Naive B cell (primary cell): ENCODE data around the gene ITGA5. TPM values are rescaled to one million over a fixed set of nuclear protein-coding genes. Genes with fewer than 3 reads are reported as not detected.

Source experiments
- ATAC-seq, 2 donors: fragments of 150-1000 bp; cut with Tn5 transposase; 2 replicates each; pipeline ENCODE4 v1.10.0; 2021; ENCODE audit warnings: low read depth in 2 of 2, mild to moderate bottlenecking in 2 of 2, moderate library complexity in 2 of 2
- DNase-seq: peaks from one replicate; pipeline ENCODE4 v3.0.0; 2022
- H3K27ac Mint-ChIP-seq, 6 donors: one replicate each; pipeline ENCODE4 v1.8.0; 2020 to 2022; ENCODE audit warnings: mild to moderate bottlenecking in 6 of 6, mixed read lengths in 6 of 6, moderate library complexity in 5 of 6, inconsistent platforms in 2 of 6
- H3K27me3 Mint-ChIP-seq, 3 donors: one replicate each; pipeline ENCODE4 v1.8.0; 2021 to 2022; ENCODE audit warnings: mixed read lengths in 3 of 3, mild to moderate bottlenecking in 1 of 3
- H3K36me3 Mint-ChIP-seq, 2 donors: one replicate each; pipeline ENCODE4 v1.8.0; 2020 to 2022; ENCODE audit warnings: mixed read lengths in 2 of 2, inconsistent platforms in 1 of 2, mild to moderate bottlenecking in 1 of 2
- H3K4me1 Mint-ChIP-seq, 3 donors: one replicate each; pipeline ENCODE4 v1.8.0; 2020 to 2022; ENCODE audit warnings: mixed read lengths in 3 of 3, inconsistent platforms in 1 of 3, mild to moderate bottlenecking in 1 of 3, moderate library complexity in 1 of 3
- H3K4me3 Mint-ChIP-seq, 8 donors: one replicate each; pipeline ENCODE4 v1.8.0; 2020 to 2022; ENCODE audit warnings: mild to moderate bottlenecking in 8 of 8, mixed read lengths in 8 of 8, moderate library complexity in 8 of 8, inconsistent platforms in 2 of 8
- H3K9me3 Mint-ChIP-seq, 7 donors: one replicate each; pipeline ENCODE4 v1.8.0; 2020 to 2022; ENCODE audit warnings: mixed read lengths in 7 of 7, mild to moderate bottlenecking in 5 of 7, inconsistent platforms in 2 of 7, moderate library complexity in 1 of 7
- polyA plus RNA-seq, 6 donors: library from polyadenylated mRNA; unstranded; fragments of 300-500 nt; fragmentation: Illumina TruSeq; gene quantifications; one replicate each; pipeline ENCODE4 v1.2.3, GENCODE V29; 2021; ENCODE audit warnings: low read depth in 6 of 6

ITGA5 gene
- polyA plus RNA-seq, 6 donors from 2014 or later: 1.7 to 4.6 (median 2.3) TPM; not detected in 1

DNA sequence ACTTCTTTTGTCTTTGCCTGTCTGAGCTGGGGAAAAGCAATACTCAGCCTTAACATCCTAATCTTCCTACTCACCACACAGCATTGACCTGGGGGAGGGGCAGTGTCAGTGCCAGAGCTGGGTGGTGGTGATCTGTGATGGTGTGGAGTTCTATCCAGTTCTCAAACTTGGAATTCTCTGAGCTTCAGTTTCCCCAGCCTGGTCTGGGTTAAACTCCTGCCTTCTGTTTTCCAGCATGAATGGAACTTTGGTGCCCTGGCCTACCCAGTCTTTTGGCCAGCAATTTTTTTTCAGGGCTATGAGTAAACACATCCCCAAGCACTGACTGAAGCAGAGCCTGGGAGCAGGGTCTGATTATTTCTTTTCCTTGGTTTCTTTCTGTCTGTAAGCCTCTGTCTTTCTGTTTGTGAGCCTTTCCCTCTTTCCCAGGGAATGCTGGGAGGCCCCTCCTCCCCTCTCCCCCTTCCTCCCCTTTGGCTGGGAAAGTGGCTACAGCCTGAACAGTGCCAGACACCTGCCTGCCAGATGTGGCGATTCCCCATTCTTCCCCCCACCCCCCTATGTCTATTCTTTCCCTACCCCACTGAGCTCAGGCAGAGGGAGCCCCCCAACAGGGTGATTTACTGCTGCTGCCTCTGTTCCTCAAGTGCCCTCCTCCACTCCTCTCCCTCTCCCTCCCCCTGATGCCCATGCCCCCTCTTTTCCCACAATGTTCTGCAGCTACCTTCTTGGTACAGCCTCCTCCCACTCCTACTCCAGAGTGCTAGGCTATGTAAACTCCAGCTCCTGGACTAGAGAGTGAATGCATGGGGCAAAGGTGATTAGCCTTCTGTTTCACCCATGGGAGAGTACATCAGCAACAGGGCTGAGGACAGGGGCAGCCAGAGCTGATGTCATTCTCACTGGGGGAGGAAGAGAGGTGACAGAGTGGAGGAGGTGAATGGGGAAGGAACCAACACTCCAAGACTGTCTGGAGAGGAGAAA is 65.9 kb downstream of the ITGA5 start:
- Mint-ChIP-seq H3K27me3 (no peaks in the 10 kb centered on the region), H3K36me3 (peaks cover 22 to 23% of the 10 kb centered on the region in 2 donors), H3K4me3 (no peak overlapping the region), H3K9me3 (no peaks in the 10 kb centered on the region), H3K4me1 (peaks cover 12 to 15% (median 13%) of the 10 kb centered on the region in 3 donors), H3K27ac (peak overlapping the region in 4 of 6 donors; percentile 22 to 42 (median 28))
- DNase-seq (no peak), ATAC-seq (no peak)

- Mint-ChIP-seq H3K9me3 (no peaks in the 10 kb centered on the region), H3K4me3 (peak overlapping the region in 4 of 8 donors; percentile 29 to 63 (median 44)), H3K27ac (peak overlapping the region in 1 of 6 donors; percentile 66)
These were observed 67.0 kb downstream of the ITGA5 start for GRCh38 chr12:54352022-54352531.

DNA sequence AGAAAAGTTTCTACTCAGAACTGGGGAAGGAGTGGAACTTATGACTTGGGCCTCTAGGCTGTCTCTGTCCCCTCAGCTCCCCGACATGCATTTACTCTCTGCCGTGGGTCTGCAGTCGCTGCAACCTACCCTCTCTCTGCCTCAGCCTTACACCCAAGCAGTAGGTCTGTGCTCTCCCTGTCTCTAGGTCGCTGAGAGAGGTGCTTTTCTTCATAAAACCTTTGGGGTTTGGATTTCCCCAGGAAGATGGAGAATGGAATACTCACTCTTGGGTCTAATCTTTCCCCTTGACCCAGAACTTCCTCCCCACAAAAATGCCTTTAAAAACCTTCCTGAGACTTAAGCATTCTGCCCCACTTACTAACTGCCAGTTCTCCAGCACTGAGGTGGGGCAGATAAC is 67.7 kb downstream of the ITGA5 start:
- Mint-ChIP-seq H3K4me1 (peaks cover 12 to 15% (median 13%) of the 10 kb centered on the region in 3 donors), H3K36me3 (peaks cover 29 to 32% of the 10 kb centered on the region in 2 donors), H3K9me3 (no peaks in the 10 kb centered on the region), H3K27ac (peak overlapping the region in 2 of 6 donors; percentile 44 to 66), H3K4me3 (no peak overlapping the region), H3K27me3 (no peaks in the 10 kb centered on the region)
- no peak for DNase-seq
- ATAC-seq: no peak

More at GRCh38 chr12:54352022-54352531, 67.0 kb downstream of the ITGA5 start:
- DNase-seq (no peak), ATAC-seq (peak; percentile 16 to 49)
- Mint-ChIP-seq H3K27me3 (no peaks in the 10 kb centered on the region), H3K36me3 (peaks cover 29 to 32% of the 10 kb centered on the region in 2 donors), H3K4me1 (peaks cover 12 to 15% (median 13%) of the 10 kb centered on the region in 3 donors)

DNA sequence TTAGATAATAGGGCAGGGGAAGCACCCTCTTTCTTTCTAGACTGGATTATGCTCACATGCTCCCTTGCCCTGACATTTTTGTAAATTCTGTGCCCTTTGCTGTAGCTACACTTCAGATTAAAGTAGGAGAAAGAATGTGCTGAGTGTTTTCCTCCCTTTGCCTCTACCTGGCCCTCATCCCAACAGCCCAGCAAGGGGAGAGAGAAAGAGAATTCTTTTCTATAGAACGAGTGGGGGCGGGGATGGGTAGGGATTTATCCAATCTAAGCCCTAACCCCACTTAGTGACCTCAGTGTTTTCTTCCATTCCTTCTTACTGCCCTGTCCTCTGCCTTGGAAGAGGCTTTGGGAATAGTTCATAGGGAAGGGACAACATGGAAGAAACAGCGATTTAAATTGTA is 68.3 kb downstream of the ITGA5 start:
- no peak for ATAC-seq
- no peak for DNase-seq
- peak overlapping the region in 1 of 6 donors; percentile 80 for H3K27ac Mint-ChIP-seq
- no peaks in the 10 kb centered on the region for H3K9me3 Mint-ChIP-seq
- H3K4me3 Mint-ChIP-seq: no peak overlapping the region
- H3K4me1 Mint-ChIP-seq: peaks cover 12 to 15% (median 13%) of the 10 kb centered on the region in 3 donors
- H3K36me3 Mint-ChIP-seq: peaks cover 29 to 32% of the 10 kb centered on the region in 2 donors
- no peaks in the 10 kb centered on the region for H3K27me3 Mint-ChIP-seq

- ATAC-seq (no peak), DNase-seq (no peak)
- peaks cover 16 to 24% (median 21%) of the 10 kb centered on the region in 3 donors for H3K4me1 Mint-ChIP-seq
- no peaks in the 10 kb centered on the region for H3K9me3 Mint-ChIP-seq
- H3K27ac Mint-ChIP-seq: peak overlapping the region in 1 of 6 donors; percentile 61
- H3K4me3 Mint-ChIP-seq: peak overlapping the region in 1 of 8 donors; percentile 36
- peaks cover 36 to 40% of the 10 kb centered on the region in 2 donors for H3K36me3 Mint-ChIP-seq
- H3K27me3 Mint-ChIP-seq: no peaks in the 10 kb centered on the region
These were observed 69.4 kb downstream of the ITGA5 start for GRCh38 chr12:54349679-54350078.

GRCh38 chr12:54349036-54349435 is 70.0 kb downstream of the ITGA5 start:
- peaks cover 16 to 24% (median 21%) of the 10 kb centered on the region in 3 donors for H3K4me1 Mint-ChIP-seq
- no peaks in the 10 kb centered on the region for H3K27me3 Mint-ChIP-seq
- DNase-seq (no peak), ATAC-seq (no peak)
- no peak overlapping the region for H3K4me3 Mint-ChIP-seq
- no peak overlapping the region for H3K27ac Mint-ChIP-seq
- no peaks in the 10 kb centered on the region for H3K9me3 Mint-ChIP-seq
- peaks cover 36 to 40% of the 10 kb centered on the region in 2 donors for H3K36me3 Mint-ChIP-seq

Other genes with a start within 250 kb of the ITGA5 start
- gene SMUG1, start 230.3 kb downstream of the ITGA5 start, polyA plus RNA-seq: 10 to 100 TPM; 27.3 to 44.4 (median 35.4) TPM
- gene CBX5, start 139.1 kb downstream of the ITGA5 start, polyA plus RNA-seq: 10 to 100 TPM; 12.3 to 31.8 (median 24.1) TPM
- gene HNRNPA1, start 138.5 kb downstream of the ITGA5 start, polyA plus RNA-seq: 100 to 1,000 TPM; 658 to 830 (median 791) TPM
- 1 to 10 TPM in 3 of 6 donors, under 1 TPM in 2, not detected in 1; 0.51 to 3.6 (median 1.5) TPM for gene NFE2, start 118.3 kb downstream of the ITGA5 start, polyA plus RNA-seq
- 100 to 1,000 TPM; 166 to 227 (median 177) TPM for gene COPZ1, start 94.1 kb downstream of the ITGA5 start, polyA plus RNA-seq
- gene GPR84, start 54.8 kb downstream of the ITGA5 start, polyA plus RNA-seq: not detected
- 10 to 100 TPM in 3 of 6 donors, 1 to 10 TPM in 3; 6.1 to 18.2 (median 10.5) TPM for gene ZNF385A, start 34.5 kb downstream of the ITGA5 start, polyA plus RNA-seq
- gene GTSF1, start 54.3 kb upstream of the ITGA5 start, polyA plus RNA-seq: 10 to 100 TPM in 2 of 6 donors, 1 to 10 TPM in 4; 7.9 to 36.6 (median 9.5) TPM
- 100 to 1,000 TPM; 122 to 157 (median 140) TPM for gene NCKAP1L, start 78.5 kb upstream of the ITGA5 start, polyA plus RNA-seq
- under 1 TPM in 5 of 6 donors, not detected in 1; 0.05 to 0.11 (median 0.07) TPM for gene PDE1B, start 130.3 kb upstream of the ITGA5 start, polyA plus RNA-seq
- gene PPP1R1A, start 169.4 kb upstream of the ITGA5 start, polyA plus RNA-seq: not detected
- gene LACRT, start 215.6 kb upstream of the ITGA5 start, polyA plus RNA-seq: not detected
- not detected for gene DCD, start 229.1 kb upstream of the ITGA5 start, polyA plus RNA-seq